HCT116 (cell line): ENCODE data around the gene MDP1. TPM values are rescaled to one million over a fixed set of nuclear protein-coding genes. Genes with fewer than 3 reads are reported as not detected.

ENCODE experiments used
- ATAC-seq: fragments of 200-7000 bp; cut with Tn5 transposase; 2 replicates; pipeline ENCODE4 v1.9.1; 2020; ENCODE audit warnings: mild to moderate bottlenecking, moderate library complexity
- BruUV-seq: library from RNA; stranded (reverse); fragments of 400-500 nt; replicated peaks from 2 replicates; lab custom pipeline; 2021; lab: Mats Ljungman, UMichigan
- CTCF ChIA-PET: fragments of 300-600 bp; sonication (Branson Sonifier 250); formaldehyde crosslinking; loops from one replicate; lab custom pipeline; 2021; ENCODE audit warnings: antibody characterized with exemption; lab: Charles Lee
- POLR2A ChIA-PET: fragments of 300-600, 350-600 bp; sonication (Branson Sonifier 250); formaldehyde crosslinking; loops from one replicate; lab custom pipeline; 2021; ENCODE audit warnings: antibody characterized with exemption; lab: Charles Lee
- RAD21 ChIA-PET, 2 experiments: fragments of 300-600 bp; sonication (Branson Sonifier 250); formaldehyde crosslinking; loops; one replicate each; lab custom pipeline; 2023; ENCODE audit warnings: low total read pairs in 2 of 2; ENCODE audit not compliant: uncharacterized antibody in 2 of 2, unreplicated experiment in 2 of 2, low non-redundant PET in 1 of 2; lab: Charles Lee
- DNase-seq: peaks from one replicate; pipeline ENCODE4 v3.0.0-alpha.2; 2010; ENCODE audit warnings: low read depth, low spot score
- H2AFZ ChIP-seq: fragments of 200-600 bp; shearing (Covaris generic), sonication (generic); 2 replicates; pipeline ENCODE4 v1.6.1; 2017; ENCODE audit warnings: low read depth, mixed run types, mixed read lengths, antibody characterized with exemption, low read length; ENCODE audit not compliant: poor library complexity, severe bottlenecking
- H3K27ac ChIP-seq: 2 replicates; pipeline ENCODE4 v1.5.1; 2012; ENCODE audit warnings: low read depth, low read length
- H3K27me3 ChIP-seq: fragments of 200-600 bp; sonication (generic); 2 replicates; pipeline ENCODE4 v1.6.1; 2016; ENCODE audit warnings: mixed run types, low read length, mixed read lengths; ENCODE audit not compliant: insufficient read depth
- H3K36me3 ChIP-seq, 2 experiments: fragments of 200-500 bp in 1 of 2; fragments of 200-600 bp in 1 of 2; sonication (Bioruptor generic) in 1 of 2; sonication (generic) in 1 of 2; 2 replicates each; pipeline versions ENCODE4 v1.5.1 to v1.6.1; 2014 to 2016; ENCODE audit warnings: low read length in 2 of 2, inconsistent platforms in 1 of 2, mixed read lengths in 1 of 2, mixed run types in 1 of 2; ENCODE audit not compliant: insufficient read depth in 2 of 2, control insufficient read depth in 1 of 2
- H3K4me1 ChIP-seq, 2 experiments: fragments of 200-600 bp in 1 of 2; sonication (generic) in 1 of 2; 2 replicates each; pipeline versions ENCODE4 v1.5.1 to v1.6.1; 2012 to 2017; ENCODE audit warnings: low read length in 2 of 2, inconsistent platforms in 1 of 2, mild to moderate bottlenecking in 1 of 2, mixed read lengths in 1 of 2, mixed run types in 1 of 2, moderate library complexity in 1 of 2; ENCODE audit not compliant: insufficient read depth in 2 of 2, control insufficient read depth in 1 of 2
- H3K4me2 ChIP-seq: fragments of 200-600 bp; sonication (generic); 2 replicates; pipeline ENCODE4 v1.6.1; 2017; ENCODE audit warnings: mixed run types, low read length, mixed read lengths
- H3K4me3 ChIP-seq, 2 experiments: fragments of 200-600 bp in 1 of 2; sonication (generic) in 1 of 2; replicated peaks in 1 of 2; 2 replicates each; pipeline ENCODE4 v1.5.1; 2011 to 2016; ENCODE audit warnings: low read length in 2 of 2, control low read depth in 1 of 2, low read depth in 1 of 2, mild to moderate bottlenecking in 1 of 2, mixed read lengths in 1 of 2, mixed run types in 1 of 2
- H3K79me2 ChIP-seq: fragments of 200-600 bp; sonication (generic); 2 replicates; pipeline ENCODE4 v1.6.1; 2017; ENCODE audit warnings: mild to moderate bottlenecking, mixed run types, low read length, moderate library complexity, mixed read lengths; ENCODE audit not compliant: insufficient read depth
- H3K9ac ChIP-seq: fragments of 200-600 bp; sonication (generic); 2 replicates; pipeline ENCODE4 v1.6.1; 2016; ENCODE audit warnings: low read length, mixed read lengths
- H3K9me2 ChIP-seq: fragments of 200-600 bp; sonication (generic), shearing (Covaris generic); 2 replicates; pipeline ENCODE4 v1.6.1; 2017; ENCODE audit warnings: mixed run types, mild to moderate bottlenecking, moderate library complexity; ENCODE audit not compliant: insufficient read depth
- H3K9me3 ChIP-seq, 2 experiments: fragments of 200-500 bp in 1 of 2; fragments of 200-600 bp in 1 of 2; sonication (Bioruptor generic) in 1 of 2; sonication (generic) in 1 of 2; 2 replicates each; pipeline ENCODE4 v1.6.1; 2014 to 2017; ENCODE audit warnings: low read length in 2 of 2, mixed read lengths in 2 of 2, inconsistent platforms in 1 of 2, low read depth in 1 of 2, mild to moderate bottlenecking in 1 of 2, mixed run types in 1 of 2, moderate library complexity in 1 of 2; ENCODE audit not compliant: control insufficient read depth in 1 of 2, insufficient read depth in 1 of 2
- H4K20me1 ChIP-seq: fragments of 200-600 bp; sonication (generic), shearing (Covaris generic); 2 replicates; pipeline ENCODE4 v1.6.1; 2017; ENCODE audit warnings: mixed run types, mild to moderate bottlenecking, moderate library complexity; ENCODE audit not compliant: insufficient read depth
- ATF3 ChIP-seq: IDR thresholded peaks from 2 replicates; pipeline ENCODE4 v1.6.1; 2012
- CEBPB ChIP-seq: IDR thresholded peaks from 2 replicates; pipeline ENCODE4 v1.6.1; 2012; ENCODE audit warnings: low read depth
- EZH2phosphoT487 ChIP-seq: fragments of 200-600 bp; IDR thresholded peaks from 2 replicates; pipeline ENCODE4 v1.6.1; 2018; ENCODE audit warnings: antibody characterized with exemption, borderline replicate concordance
- FOSL1 ChIP-seq: IDR thresholded peaks from 2 replicates; pipeline ENCODE4 v1.6.1; 2012; ENCODE audit warnings: low read depth
- MAX ChIP-seq: IDR thresholded peaks from 2 replicates; pipeline ENCODE4 v1.6.1; 2012
- POLR2AphosphoS5 ChIP-seq: IDR thresholded peaks from 2 replicates; pipeline ENCODE4 v1.6.1; 2011; ENCODE audit warnings: mild to moderate bottlenecking, low read depth, low read length, moderate library complexity
- intact Hi-C: fragments of 100-400 bp; cut with micrococcal nuclease; formaldehyde crosslinking; loops from 2 replicates; pipeline ENCODE4 v1.10.0; 2022
- total RNA-seq: library from RNA; stranded (reverse); gene quantifications from one replicate; pipeline ENCODE4 v1.2.1, GENCODE V29; 2021; ENCODE audit not compliant: unreplicated experiment
- TF ChIP-seq, protein P1 (sequence below): IDR thresholded peaks from 2 replicates; pipeline ENCODE4 v1.6.1; 2011; ENCODE audit warnings: mild to moderate bottlenecking, low read length, moderate library complexity; ENCODE audit not compliant: insufficient replicate concordance; ENCODE audit errors: extremely low read depth

Gene MDP1
- total RNA-seq, 1 experiment from 2014 or later: 15.9 TPM

DNA sequence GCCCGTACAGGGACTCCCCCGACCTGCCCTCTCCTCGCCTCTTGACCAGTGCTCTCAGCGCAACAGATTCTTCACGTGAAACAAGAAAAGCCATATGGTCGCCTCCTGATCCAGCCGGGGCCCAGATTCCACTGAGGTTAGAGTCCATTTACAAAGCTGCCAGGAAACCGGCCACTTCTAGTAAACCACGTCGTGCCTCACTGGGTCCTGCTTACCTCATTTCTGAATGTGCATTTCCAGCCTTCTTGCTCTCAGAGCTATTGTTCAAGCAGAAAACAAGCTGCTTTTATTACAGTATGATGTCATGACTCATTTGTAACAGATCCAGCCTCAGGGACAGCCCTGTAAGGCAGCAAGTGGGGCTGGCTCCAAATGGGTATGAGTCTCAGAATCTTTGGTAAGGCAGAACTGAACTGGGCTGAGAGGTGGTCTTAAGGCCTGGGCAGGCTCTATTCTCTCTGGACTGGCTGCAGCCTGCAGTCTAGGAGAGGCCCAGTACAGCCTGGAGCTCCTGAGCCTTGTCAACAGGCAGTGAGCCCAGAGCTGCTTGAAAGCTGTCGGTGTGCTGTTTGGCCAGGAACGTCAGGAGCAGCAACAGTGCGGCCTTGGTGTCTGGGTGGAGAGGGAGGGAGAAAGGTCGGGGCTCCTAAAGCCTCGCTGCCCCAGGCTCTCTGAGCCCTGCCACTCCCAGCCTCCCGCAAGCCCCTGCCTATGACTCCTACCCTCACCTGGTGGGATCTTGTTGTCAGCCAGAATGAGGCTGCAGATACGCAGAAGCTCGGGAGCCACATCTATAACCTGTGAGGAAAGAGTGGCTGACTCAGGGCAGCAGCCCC lies 35.7 kb downstream of the MDP1 start (continued):
- no peak for TF ChIP-seq POLR2AphosphoS5
- TF ChIP-seq, all 23 proteins: peak for 0

DNA sequence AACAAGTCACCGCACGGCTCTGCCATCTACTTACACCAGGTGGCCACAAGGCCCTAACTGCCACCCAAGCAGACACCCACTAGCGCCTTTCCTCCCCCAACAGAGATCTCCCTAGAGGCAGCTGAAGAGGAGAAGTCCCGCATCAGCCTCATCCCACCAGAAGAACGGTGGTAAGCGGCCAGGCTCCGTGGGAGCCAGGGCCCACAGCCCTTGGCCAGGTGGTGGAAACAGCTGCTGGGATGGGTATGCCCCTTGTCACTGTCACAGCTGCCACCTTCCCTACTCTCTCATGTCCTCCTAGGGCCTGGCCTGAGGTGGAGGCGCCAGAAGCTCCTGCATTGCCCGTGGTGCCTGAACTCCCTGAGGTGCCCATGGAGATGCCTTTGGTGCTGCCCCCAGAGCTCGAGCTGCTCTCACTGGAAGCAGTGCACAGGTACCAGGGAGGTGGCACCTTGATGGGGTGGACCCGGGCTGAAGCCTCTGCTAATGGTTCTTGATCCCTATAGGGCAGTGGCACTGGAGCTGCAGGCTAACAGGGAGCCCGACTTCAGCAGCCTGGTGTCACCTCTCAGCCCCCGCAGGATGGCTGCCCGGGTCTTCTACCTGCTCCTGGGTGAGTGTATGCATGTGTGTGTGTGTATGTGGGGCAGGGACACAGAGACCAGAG lies 36.4 kb downstream of the MDP1 start:
- no TSS peak for BruUV-seq
- no peaks in the 10 kb centered on the region for H4K20me1 ChIP-seq
- TF ChIP-seq FOSL1: no peak
- no peak for TF ChIP-seq CEBPB
- no peak for TF ChIP-seq MAX
- TF ChIP-seq, protein P1, sequence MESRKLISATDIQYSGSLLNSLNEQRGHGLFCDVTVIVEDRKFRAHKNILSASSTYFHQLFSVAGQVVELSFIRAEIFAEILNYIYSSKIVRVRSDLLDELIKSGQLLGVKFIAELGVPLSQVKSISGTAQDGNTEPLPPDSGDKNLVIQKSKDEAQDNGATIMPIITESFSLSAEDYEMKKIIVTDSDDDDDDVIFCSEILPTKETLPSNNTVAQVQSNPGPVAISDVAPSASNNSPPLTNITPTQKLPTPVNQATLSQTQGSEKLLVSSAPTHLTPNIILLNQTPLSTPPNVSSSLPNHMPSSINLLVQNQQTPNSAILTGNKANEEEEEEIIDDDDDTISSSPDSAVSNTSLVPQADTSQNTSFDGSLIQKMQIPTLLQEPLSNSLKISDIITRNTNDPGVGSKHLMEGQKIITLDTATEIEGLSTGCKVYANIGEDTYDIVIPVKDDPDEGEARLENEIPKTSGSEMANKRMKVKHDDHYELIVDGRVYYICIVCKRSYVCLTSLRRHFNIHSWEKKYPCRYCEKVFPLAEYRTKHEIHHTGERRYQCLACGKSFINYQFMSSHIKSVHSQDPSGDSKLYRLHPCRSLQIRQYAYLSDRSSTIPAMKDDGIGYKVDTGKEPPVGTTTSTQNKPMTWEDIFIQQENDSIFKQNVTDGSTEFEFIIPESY: no peak
- no peak for TF ChIP-seq EZH2phosphoT487
- no peak for TF ChIP-seq ATF3
- no peak overlapping the region for H3K9ac ChIP-seq
- ATAC-seq (peak; percentile 20; the same call in 1 of the 2 replicates), DNase-seq (no peak)
- ChIA-PET POLR2A (interaction anchor here (1.0 to 1.4 kb wide), 2 partner anchors 18 to 33 kb away, joined by 3 to 5 read pairs; partner anchors contain the start of genes IRF9 and PSME2), CTCF (interaction anchor here (2.2 kb wide), 1 partner anchor 18 kb away, joined by 5 read pairs; the partner anchor contains the start of gene IRF9), RAD21 (no interaction called here)
- H3K4me2 ChIP-seq: no peak overlapping the region
- H2AFZ ChIP-seq: no peak overlapping the region
- H3K4me1 ChIP-seq: no peaks in the 10 kb centered on the region
- H3K36me3 ChIP-seq: peaks cover 25 to 32% of the 10 kb centered on the region in 2 experiments; a peak in 3 of 4 replicates
- H3K9me3 ChIP-seq: no peaks in the 10 kb centered on the region
- H3K27me3 ChIP-seq: no peaks in the 10 kb centered on the region
- intact Hi-C loops: no loop called here
- H3K79me2 ChIP-seq: no peaks in the 10 kb centered on the region
- H3K27ac ChIP-seq: no peak overlapping the region
- no peaks in the 10 kb centered on the region for H3K9me2 ChIP-seq
- no peak overlapping the region for H3K4me3 ChIP-seq
